NCI-H2196 (cell line): ENCODE data around the gene U2AF2.

Experiments
- DNase-seq: peaks from one replicate; lab custom pipeline; 2025; ENCODE audit not compliant: unreplicated experiment; lab: John Stamatoyannopoulos, UW

The U2AF2 gene

GRCh38 chr19:55688422-55689218 is 33.8 kb downstream of the U2AF2 start:
- DNase-seq, result peak; percentile 81

DNA sequence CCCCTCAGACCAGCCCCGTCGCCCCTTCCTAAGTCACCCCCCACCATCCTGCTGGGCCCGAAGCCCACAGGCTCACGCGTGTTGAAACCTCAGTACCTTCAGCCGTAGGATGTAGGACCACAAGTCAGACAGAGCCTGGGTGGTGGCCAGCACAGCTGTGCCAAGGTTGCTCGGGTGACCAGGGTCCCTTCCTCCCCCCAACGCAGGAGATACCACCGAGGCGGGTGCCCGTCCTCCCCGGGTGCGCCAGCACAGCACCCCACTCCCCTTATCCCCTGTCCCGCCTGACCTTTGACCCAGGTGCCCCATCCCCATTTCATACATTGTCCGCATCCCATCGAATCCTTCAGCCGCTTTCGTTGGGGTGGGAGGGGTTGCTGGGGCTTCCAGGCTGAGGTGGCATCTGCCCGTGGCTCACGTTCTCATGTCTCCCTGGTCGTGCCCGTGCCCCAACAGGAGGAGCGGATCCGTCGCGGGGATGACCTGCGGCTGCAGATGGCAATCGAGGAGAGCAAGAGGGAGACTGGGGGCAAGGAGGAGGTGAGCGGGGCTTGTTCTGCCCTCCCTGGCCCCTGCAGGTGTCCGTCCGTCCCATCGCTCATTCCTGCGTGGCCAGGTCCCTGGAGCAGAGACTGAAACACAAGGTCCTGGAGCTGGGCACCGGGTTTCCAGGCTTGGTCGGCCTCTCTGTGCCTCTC is 34.7 kb downstream of the U2AF2 start:
- no peak for DNase-seq

DNA sequence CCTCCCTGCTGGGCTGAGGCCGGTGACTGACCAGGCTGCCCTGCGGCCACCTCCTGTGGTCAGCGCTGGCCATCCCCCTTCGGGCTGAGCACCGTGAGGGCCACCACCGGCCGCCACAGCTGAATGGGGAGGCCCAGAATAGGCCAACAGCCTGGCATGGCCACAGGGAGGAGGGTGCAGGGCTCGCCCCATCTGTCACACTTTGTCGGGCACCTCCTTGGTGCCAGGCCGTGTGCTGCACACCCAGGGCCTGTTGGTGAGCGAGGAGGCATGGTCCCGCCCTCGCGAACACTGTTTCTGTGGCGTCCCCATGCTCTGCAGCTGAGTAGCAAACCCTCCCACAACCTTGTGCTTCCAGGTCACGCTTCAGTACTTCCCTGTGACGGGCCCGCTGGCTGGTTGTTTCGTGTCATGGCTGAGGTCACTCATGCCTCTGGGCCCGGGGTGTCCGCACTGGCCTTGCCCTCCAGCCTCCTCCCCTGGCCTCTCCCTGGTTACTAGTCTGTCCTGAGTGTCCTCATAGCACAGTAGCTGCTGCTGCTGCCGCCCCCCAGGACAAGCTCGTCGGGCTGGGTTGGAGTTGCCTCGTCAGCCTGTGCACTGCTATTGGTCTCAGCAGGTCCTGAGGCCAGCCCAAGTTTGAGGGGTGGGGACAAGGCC is 35.4 kb downstream of the U2AF2 start:
- no peak for DNase-seq

- DNase-seq, result no peak
Measured at GRCh38 chr19:55690769-55691545, 36.1 kb downstream of the U2AF2 start.

DNA sequence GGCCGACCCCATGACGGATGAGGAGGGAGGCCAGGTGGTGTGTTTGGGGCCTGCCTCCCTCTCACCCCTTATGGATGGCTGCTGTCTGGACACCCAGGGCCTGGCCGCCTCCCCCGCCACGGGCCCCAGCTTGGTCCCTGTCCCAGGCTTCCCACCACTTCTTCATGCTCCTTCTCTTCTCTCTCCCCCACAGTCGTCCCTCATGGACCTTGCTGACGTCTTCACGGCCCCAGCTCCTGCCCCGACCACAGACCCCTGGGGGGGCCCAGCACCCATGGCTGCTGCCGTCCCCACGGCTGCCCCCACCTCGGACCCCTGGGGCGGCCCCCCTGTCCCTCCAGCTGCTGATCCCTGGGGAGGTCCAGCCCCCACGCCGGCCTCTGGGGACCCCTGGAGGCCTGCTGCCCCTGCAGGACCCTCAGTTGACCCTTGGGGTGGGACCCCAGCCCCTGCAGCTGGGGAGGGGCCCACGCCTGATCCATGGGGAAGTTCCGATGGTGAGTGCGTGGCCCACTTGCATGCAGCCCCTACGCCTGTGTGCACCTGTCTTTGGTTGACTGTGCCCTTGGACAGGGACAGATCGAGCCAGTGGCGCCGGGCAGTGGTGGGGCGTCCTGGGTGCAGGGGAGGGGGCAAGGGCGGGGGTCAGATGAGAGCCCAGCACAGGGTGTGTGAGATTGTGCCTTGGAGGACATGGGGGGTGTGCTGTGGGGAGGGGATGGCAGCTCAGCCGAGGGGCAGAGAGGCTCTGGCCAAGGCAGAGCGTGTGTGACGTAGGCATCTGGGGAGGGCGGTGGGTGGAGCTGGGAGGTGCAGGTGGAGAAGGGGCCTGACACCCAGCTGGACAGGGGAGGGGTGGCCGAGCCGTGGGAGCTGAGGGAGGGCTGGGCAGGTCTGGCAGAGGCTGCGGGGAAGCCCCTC is 37.0 kb downstream of the U2AF2 start:
- no peak for DNase-seq

DNA sequence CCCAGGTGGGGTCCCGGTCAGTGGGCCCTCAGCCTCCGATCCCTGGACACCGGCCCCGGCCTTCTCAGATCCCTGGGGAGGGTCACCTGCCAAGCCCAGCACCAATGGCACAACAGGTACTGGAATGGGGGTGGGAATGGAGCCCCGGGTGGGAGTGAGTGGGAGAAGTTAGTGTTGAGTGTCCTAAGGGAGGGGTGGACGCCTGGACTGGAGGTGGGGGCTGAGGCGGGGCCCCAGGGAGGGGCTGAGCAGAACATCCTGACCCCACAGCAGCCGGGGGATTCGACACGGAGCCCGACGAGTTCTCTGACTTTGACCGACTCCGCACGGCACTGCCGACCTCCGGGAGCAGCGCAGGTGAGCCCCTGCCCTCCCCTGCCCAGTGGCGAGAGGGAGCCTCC is 37.8 kb downstream of the U2AF2 start:
- no peak for DNase-seq

- no peak for DNase-seq
Measured at GRCh38 chr19:55693336-55693974, 38.6 kb downstream of the U2AF2 start.

- DNase-seq, result no peak
Measured at GRCh38 chr19:55694241-55694655, 39.4 kb downstream of the U2AF2 start.

DNA sequence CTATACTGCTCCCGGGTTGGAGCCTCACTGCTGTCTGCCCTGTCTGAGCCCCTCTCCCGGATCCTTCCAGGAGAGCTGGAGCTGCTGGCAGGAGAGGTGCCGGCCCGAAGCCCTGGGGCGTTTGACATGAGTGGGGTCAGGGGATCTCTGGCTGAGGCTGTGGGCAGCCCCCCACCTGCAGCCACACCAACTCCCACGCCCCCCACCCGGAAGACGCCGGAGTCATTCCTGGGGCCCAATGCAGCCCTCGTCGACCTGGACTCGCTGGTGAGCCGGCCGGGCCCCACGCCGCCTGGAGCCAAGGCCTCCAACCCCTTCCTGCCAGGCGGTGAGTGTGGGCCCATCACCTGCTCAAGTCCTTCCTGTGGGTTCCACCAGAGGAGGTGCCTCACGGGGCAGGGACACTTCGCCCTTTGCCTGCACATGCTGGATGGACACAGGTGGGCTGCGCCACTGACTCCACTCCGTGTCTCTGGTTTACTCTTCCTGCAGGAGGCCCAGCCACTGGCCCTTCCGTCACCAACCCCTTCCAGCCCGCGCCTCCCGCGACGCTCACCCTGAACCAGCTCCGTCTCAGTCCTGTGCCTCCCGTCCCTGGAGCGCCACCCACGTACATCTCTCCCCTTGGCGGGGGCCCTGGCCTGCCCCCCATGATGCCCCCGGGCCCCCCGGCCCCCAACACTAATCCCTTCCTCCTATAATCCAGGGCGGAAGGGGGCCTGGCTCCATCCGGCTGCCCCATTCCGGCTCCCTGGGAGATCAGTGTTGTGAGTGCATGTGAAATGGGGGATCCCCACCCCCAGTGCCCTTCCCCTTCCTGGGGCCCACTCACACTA is 40.0 kb downstream of the U2AF2 start:
- DNase-seq, result no peak

GRCh38 chr19:55695511-55696290 is 40.9 kb downstream of the U2AF2 start:
- DNase-seq, result no peak

DNA sequence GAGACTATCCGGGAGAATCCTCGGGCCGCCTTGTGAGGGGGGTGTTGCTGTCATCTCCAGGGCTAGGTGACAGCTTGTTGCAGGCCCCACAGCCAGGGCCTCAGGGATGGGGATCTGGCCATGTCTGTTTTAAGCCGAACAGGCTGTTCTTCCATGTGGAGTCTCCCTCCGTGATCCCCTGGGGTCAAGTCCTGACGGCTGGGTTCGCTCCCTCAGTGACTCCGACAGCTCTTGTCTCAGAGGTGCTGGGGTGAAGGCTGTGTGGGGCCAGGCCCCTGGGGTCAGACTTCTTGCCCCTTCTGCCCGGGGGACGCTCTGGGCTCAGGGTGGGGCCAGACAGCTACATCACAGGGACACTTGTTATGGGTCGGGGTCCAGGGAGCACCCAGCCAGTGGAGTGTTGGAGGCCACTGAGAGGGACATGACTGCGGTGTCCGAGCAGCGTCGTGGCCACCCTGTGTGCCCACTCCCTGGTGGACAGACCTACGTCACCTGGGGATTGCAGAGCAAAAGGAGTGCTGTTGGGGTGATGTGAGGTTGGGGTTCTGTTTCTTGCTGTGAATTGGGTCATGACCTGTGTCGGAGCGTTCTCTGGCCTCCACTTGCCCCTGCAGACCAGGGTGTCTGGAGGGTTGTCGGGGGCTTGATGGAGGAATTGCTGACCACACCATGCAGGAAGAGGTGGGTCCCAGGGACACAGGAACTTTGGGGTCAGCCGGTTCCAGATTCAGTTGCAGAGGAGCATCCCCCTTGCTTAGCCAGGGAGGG is 41.6 kb downstream of the U2AF2 start:
- DNase-seq, result no peak

GRCh38 chr19:55697069-55697440 is 42.2 kb downstream of the U2AF2 start:
- DNase-seq, result no peak

GRCh38 chr19:55697698-55698097 is 42.9 kb downstream of the U2AF2 start:
- DNase-seq, result no peak

- no peak for DNase-seq
Measured at GRCh38 chr19:55698256-55698655, 43.4 kb downstream of the U2AF2 start.

DNA sequence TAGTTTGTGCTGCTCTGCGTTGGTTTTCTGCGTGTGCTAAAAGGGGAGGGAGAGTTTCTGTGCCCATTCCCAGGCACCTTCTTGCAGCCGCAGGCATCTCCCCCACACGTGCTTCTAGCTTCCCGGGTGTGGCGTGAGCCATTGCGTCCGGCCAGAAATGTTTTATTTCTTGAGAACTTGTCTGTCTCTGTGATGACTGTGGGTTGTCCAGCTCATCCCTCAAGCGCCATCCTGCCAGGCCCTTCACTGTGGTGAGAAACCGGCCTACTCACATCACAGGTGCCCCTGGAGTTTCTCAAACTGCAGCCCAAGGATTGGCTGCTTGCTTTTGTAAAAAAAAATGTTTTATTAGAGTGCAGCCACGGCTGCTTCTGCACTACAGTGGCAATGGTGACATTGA is 44.4 kb downstream of the U2AF2 start:
- DNase-seq, result no peak

GRCh38 chr19:55700813-55701212 is 46.0 kb downstream of the U2AF2 start:
- DNase-seq, result no peak

GRCh38 chr19:55702131-55702627 is 47.3 kb downstream of the U2AF2 start:
- no peak for DNase-seq
